ENCODE results near the gene RPS29.

DNA sequence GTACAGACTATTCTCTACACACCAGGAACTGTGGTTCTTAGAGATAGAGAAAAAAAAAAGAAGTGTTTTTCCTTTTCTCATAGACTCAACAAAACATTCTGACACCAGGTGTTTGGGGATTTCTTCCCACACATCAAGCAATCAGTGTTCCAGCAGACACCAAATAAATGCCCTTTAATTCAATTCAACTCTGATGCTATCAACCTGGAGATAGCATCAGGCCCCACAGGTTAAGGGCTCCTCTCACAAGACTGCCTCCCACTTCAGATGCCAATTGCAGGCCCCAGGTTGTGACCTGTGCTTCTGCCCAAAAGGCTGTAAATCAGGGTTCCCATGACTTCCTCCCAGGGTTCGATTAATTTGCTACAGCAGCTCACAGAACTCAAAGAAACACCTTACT is 36.7 kb downstream of the RPS29 start:
- TF ChIP-seq POLR2AphosphoS5 (IDR thresholded peaks at IDR 0.05) (no peak), POLR2A (IDR thresholded peaks at IDR 0.05) (no peak)
